ENCODE results near the gene CLTB.

DNA sequence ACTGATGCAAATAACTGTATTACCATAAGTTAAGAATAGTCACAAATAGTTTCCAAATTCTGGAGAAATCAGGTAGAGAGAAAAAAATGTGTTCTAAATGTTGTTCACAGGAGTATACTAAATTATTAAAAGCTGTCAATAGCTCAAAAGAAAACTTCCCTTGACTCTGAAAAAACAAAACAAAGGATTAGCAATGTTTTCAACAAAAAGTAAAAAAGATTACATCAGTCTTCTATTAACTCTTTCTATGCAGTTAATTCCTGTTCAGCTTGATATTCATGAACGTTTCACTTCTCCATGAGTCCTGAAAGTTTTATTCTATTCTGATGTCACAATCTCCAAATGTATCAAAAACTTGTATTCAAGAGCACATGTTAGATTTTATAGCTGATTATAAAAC lies 9.5 kb upstream of the CLTB start:
- TF ChIP-seq CHD1 (IDR thresholded peaks at IDR 0.05; ENCODE audit: low read depth, low read length), result no peak
- TF ChIP-seq NFIC (IDR thresholded peaks at IDR 0.05; ENCODE audit: low read depth, low read length), result no peak
- no peak for TF ChIP-seq SUZ12 (IDR thresholded peaks at IDR 0.05; ENCODE audit: unreplicated experiment)
- TF ChIP-seq NRF1 (conservative IDR thresholded peaks at IDR 0.05; ENCODE audit: low read depth, low read length), result no peak
- TF ChIP-seq EZH2 (IDR thresholded peaks at IDR 0.05; ENCODE audit: borderline replicate concordance, control insufficient read depth, low read depth, low read length), result no peak

Measured in GM12878 (cell line).